Osteoblast (primary cell): ENCODE measurements around the gene PM20D1. TPM values are rescaled to one million over a fixed set of nuclear protein-coding genes. Genes with fewer than 3 reads are reported as not detected.

Source experiments
- DNase-seq: peaks from one replicate; pipeline ENCODE4 v3.0.0; 2011; ENCODE audit warnings: low spot score, mixed read lengths; ENCODE audit not compliant: insufficient read length; ENCODE audit errors: missing footprints
- H2AFZ ChIP-seq: 2 replicates; pipeline ENCODE4 v1.6.0; 2011; ENCODE audit warnings: mild to moderate bottlenecking, low read length
- H3K27ac ChIP-seq: 2 replicates; pipeline ENCODE4 v1.5.1; 2011; ENCODE audit warnings: mild to moderate bottlenecking, low read depth, low read length, moderate library complexity
- H3K27me3 ChIP-seq: 2 replicates; pipeline ENCODE4 v1.6.0; 2012; ENCODE audit warnings: mild to moderate bottlenecking, control low read depth, inconsistent platforms, low read length, moderate library complexity; ENCODE audit not compliant: insufficient read depth
- H3K36me3 ChIP-seq: 2 replicates; pipeline ENCODE4 v1.5.1; 2011; ENCODE audit warnings: mild to moderate bottlenecking, low read length, control low read depth, moderate library complexity; ENCODE audit not compliant: insufficient read depth
- H3K4me1 ChIP-seq: 2 replicates; pipeline ENCODE4 v1.5.1; 2011; ENCODE audit warnings: mild to moderate bottlenecking, low read length, control low read depth, moderate library complexity; ENCODE audit not compliant: insufficient read depth
- H3K4me2 ChIP-seq: 2 replicates; pipeline ENCODE4 v1.6.0; 2011; ENCODE audit warnings: mild to moderate bottlenecking, low read length; ENCODE audit not compliant: insufficient read depth
- H3K4me3 ChIP-seq: fragments of 200-600 bp; sonication (generic); 3 replicates; pipeline ENCODE4 v1.5.1; 2012; ENCODE audit warnings: mild to moderate bottlenecking, low read length, inconsistent platforms; ENCODE audit not compliant: insufficient read depth
- H3K79me2 ChIP-seq: 2 replicates; pipeline ENCODE4 v1.6.0; 2012; ENCODE audit warnings: mild to moderate bottlenecking, low read length, control low read depth, inconsistent platforms; ENCODE audit not compliant: insufficient read depth
- H3K9me3 ChIP-seq: 2 replicates; pipeline ENCODE4 v1.5.1; 2011; ENCODE audit warnings: low read depth, low read length, control low read depth
- H4K20me1 ChIP-seq: 2 replicates; pipeline ENCODE4 v1.6.0; 2012; ENCODE audit warnings: mild to moderate bottlenecking, low read length, control low read depth; ENCODE audit not compliant: insufficient read depth
- CTCF ChIP-seq: IDR thresholded peaks from 2 replicates; pipeline ENCODE4 v1.5.1; 2011; ENCODE audit warnings: mild to moderate bottlenecking, low read depth, low read length, moderate library complexity; ENCODE audit errors: extremely low read depth
- total RNA-seq: library from RNA; depleted of rRNA; stranded (reverse); fragments of >200 nt; gene quantifications from 2 replicates; pipeline ENCODE4 v1.2.3, GENCODE V29; 2012

Gene PM20D1
- total RNA-seq, 1 donor = not detected

GRCh38 chr1:205792961-205793673 is 56.8 kb downstream of the PM20D1 start:
- no peak for TF ChIP-seq CTCF
- Histone ChIP-seq H3K36me3 (peaks cover 64% of the 10 kb centered on the region), H3K4me3 (no peak overlapping the region), H3K79me2 (no peaks in the 10 kb centered on the region), H3K27ac (no peak overlapping the region), H2AFZ (no peak overlapping the region), H3K9me3 (no peaks in the 10 kb centered on the region), H3K27me3 (no peaks in the 10 kb centered on the region), H3K4me1 (no peaks in the 10 kb centered on the region), H4K20me1 (no peaks in the 10 kb centered on the region), H3K4me2 (no peak overlapping the region)
- no peak for DNase-seq

GRCh38 chr1:205792481-205792881 is 57.5 kb downstream of the PM20D1 start:
- Histone ChIP-seq H3K4me3 (no peak overlapping the region), H3K27me3 (no peaks in the 10 kb centered on the region), H3K4me2 (no peak overlapping the region), H3K79me2 (no peaks in the 10 kb centered on the region), H3K4me1 (no peaks in the 10 kb centered on the region), H3K27ac (no peak overlapping the region), H2AFZ (no peak overlapping the region), H4K20me1 (no peaks in the 10 kb centered on the region), H3K36me3 (peaks cover 57% of the 10 kb centered on the region), H3K9me3 (no peaks in the 10 kb centered on the region)
- no peak for DNase-seq
- TF ChIP-seq CTCF = no peak

GRCh38 chr1:205791568-205792180 is 58.3 kb downstream of the PM20D1 start:
- no peak overlapping the region for H2AFZ ChIP-seq
- H3K4me3 ChIP-seq = no peak overlapping the region
- no peaks in the 10 kb centered on the region for H3K4me1 ChIP-seq
- peak; percentile 86 for TF ChIP-seq CTCF
- H4K20me1 ChIP-seq = no peaks in the 10 kb centered on the region
- H3K4me2 ChIP-seq = no peak overlapping the region
- peak; percentile 93 for DNase-seq
- no peaks in the 10 kb centered on the region for H3K79me2 ChIP-seq
- no peaks in the 10 kb centered on the region for H3K9me3 ChIP-seq
- no peaks in the 10 kb centered on the region for H3K27me3 ChIP-seq
- no peak overlapping the region for H3K27ac ChIP-seq
- peaks cover 50% of the 10 kb centered on the region for H3K36me3 ChIP-seq

- Histone ChIP-seq H2AFZ (no peak overlapping the region), H3K79me2 (no peaks in the 10 kb centered on the region), H3K27ac (no peak overlapping the region), H3K4me1 (peaks cover 4% of the 10 kb centered on the region), H4K20me1 (no peaks in the 10 kb centered on the region), H3K4me2 (no peak overlapping the region), H3K27me3 (no peaks in the 10 kb centered on the region), H3K36me3 (peaks cover 23% of the 10 kb centered on the region), H3K4me3 (no peak overlapping the region), H3K9me3 (no peaks in the 10 kb centered on the region)
- no peak for TF ChIP-seq CTCF
- DNase-seq = no peak
Observed at GRCh38 chr1:205787287-205787916, 62.5 kb downstream of the PM20D1 start.
